Peyer's patch (tissue), 4 donors: ENCODE results near the gene ADGRE1.

Experiments
- CTCF ChIP-seq, 6 experiments: fragments of 450-650 bp in 4 of 6; fragments of 200-600 bp in 2 of 6; sonication (generic) in 1 of 6; IDR thresholded peaks; one replicate each; pipeline ENCODE4 v1.5.1; 2017 to 2019; ENCODE audit warnings: antibody characterized with exemption in 6 of 6, mild to moderate bottlenecking in 3 of 6, moderate library complexity in 1 of 6
- POLR2A ChIP-seq, 2 donors: fragments of 450-650 bp; IDR thresholded peaks; one replicate each; pipeline ENCODE4 v1.5.1; 2017; ENCODE audit warnings: antibody characterized with exemption in 2 of 2, mild to moderate bottlenecking in 2 of 2, moderate library complexity in 2 of 2

GRCh38 chr19:6906559-6907060 is 19.2 kb downstream of the ADGRE1 start:
- TF ChIP-seq CTCF (IDR thresholded peaks at IDR 0.05) (no peak), POLR2A (IDR thresholded peaks at IDR 0.05) (no peak)
